ENCODE results near the gene NRXN3. TPM values are rescaled to one million over a fixed set of nuclear protein-coding genes. Genes with fewer than 3 reads are reported as not detected.
A peak's percentile ranks its signal among the peaks of the same experiment; 100 is the strongest.

Gene NRXN3
- total and polyA plus RNA-seq, 2 experiments from 2014 or later = 1.0 to 1.8 TPM

- no peaks in the 10 kb centered on the region for H4K20me1 ChIP-seq (replicated peaks; ENCODE audit: insufficient read depth)
- H3F3A ChIP-seq (replicated peaks; ENCODE audit: low read depth) = no peaks in the 10 kb centered on the region
- Mint-ChIP-seq H3K9me3 (no peaks in the 10 kb centered on the region), H3K4me3 (no peak overlapping the region), H3K4me1 (peaks cover 22% of the 10 kb centered on the region; the same call in 2 of the 3 replicates), H3K27me3 (ENCODE audit: insufficient read depth, low read depth, poor library complexity) (no peaks in the 10 kb centered on the region), H3K27ac (0 out of 2 replicates have a peak overlapping the region, but pooled peaks have one; percentile 4), H3K36me3 (ENCODE audit: low read depth) (no peaks in the 10 kb centered on the region)
- no peak overlapping the region for H3K4me3 ChIP-seq
- DNase-seq (ENCODE audit: low spot score) (peak; percentile 15), ATAC-seq (peak; percentile 90)
- H3K79me2 ChIP-seq (replicated peaks; ENCODE audit: insufficient read depth) = no peaks in the 10 kb centered on the region
- no peaks in the 10 kb centered on the region for H3K4me1 ChIP-seq (ENCODE audit: insufficient read depth)
- no peaks in the 10 kb centered on the region for H3K36me3 ChIP-seq (ENCODE audit: insufficient read depth)
- H3K9me2 ChIP-seq (ENCODE audit: insufficient read depth) = no peaks in the 10 kb centered on the region
- no peak overlapping the region for H3K27ac ChIP-seq (ENCODE audit: low read depth)
- H2AFZ ChIP-seq = peak overlapping the region; percentile 9; the same call in 1 of the 2 replicates
- H3K27me3 ChIP-seq (ENCODE audit: insufficient read depth) = no peaks in the 10 kb centered on the region
- TF ChIP-seq POLR2AphosphoS5 (IDR thresholded peaks at IDR 0.05; ENCODE audit: low read depth) = no peak
- TF ChIP-seq EZH2phosphoT487 (IDR thresholded peaks at IDR 0.05; ENCODE audit: unreplicated experiment) = no peak
- TF ChIP-seq CREB1 (CRISPR knock-in tag; IDR thresholded peaks at IDR 0.05; ENCODE audit: low read depth) = no peak
- TF ChIP-seq, protein P1, sequence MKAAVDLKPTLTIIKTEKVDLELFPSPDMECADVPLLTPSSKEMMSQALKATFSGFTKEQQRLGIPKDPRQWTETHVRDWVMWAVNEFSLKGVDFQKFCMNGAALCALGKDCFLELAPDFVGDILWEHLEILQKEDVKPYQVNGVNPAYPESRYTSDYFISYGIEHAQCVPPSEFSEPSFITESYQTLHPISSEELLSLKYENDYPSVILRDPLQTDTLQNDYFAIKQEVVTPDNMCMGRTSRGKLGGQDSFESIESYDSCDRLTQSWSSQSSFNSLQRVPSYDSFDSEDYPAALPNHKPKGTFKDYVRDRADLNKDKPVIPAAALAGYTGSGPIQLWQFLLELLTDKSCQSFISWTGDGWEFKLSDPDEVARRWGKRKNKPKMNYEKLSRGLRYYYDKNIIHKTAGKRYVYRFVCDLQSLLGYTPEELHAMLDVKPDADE (IDR thresholded peaks at IDR 0.05) = no peak
- TF ChIP-seq ZNF114 (CRISPR knock-in tag; IDR thresholded peaks at IDR 0.05) = no peak
- no peak for TF ChIP-seq ZNF331 (CRISPR knock-in tag; IDR thresholded peaks at IDR 0.05; ENCODE audit: low read depth)
- no peak for TF ChIP-seq REST (IDR thresholded peaks at IDR 0.05; ENCODE audit: unreplicated experiment)
- TF ChIP-seq NANOG (IDR thresholded peaks at IDR 0.05; ENCODE audit: borderline replicate concordance) = no peak
- TF ChIP-seq ZNF462 (CRISPR knock-in tag; IDR thresholded peaks at IDR 0.05) = no peak
- no peak for TF ChIP-seq JUNB (IDR thresholded peaks at IDR 0.05; ENCODE audit: unreplicated experiment)
- no peak for TF ChIP-seq STAT1 (IDR thresholded peaks at IDR 0.05; ENCODE audit: unreplicated experiment)
- TF ChIP-seq, protein P2, sequence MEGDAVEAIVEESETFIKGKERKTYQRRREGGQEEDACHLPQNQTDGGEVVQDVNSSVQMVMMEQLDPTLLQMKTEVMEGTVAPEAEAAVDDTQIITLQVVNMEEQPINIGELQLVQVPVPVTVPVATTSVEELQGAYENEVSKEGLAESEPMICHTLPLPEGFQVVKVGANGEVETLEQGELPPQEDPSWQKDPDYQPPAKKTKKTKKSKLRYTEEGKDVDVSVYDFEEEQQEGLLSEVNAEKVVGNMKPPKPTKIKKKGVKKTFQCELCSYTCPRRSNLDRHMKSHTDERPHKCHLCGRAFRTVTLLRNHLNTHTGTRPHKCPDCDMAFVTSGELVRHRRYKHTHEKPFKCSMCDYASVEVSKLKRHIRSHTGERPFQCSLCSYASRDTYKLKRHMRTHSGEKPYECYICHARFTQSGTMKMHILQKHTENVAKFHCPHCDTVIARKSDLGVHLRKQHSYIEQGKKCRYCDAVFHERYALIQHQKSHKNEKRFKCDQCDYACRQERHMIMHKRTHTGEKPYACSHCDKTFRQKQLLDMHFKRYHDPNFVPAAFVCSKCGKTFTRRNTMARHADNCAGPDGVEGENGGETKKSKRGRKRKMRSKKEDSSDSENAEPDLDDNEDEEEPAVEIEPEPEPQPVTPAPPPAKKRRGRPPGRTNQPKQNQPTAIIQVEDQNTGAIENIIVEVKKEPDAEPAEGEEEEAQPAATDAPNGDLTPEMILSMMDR (conservative IDR thresholded peaks at IDR 0.05; ENCODE audit: low read depth in 2 of 2) = no peak
- no peak for TF ChIP-seq EZH2 (IDR thresholded peaks at IDR 0.05; ENCODE audit: low read depth, unreplicated experiment)
- no peak overlapping the region for H3K4me2 ChIP-seq
These were observed 474.8 kb downstream of the NRXN3 start for GRCh38 chr14:78644824-78645559.

All from GM23338 (cell line).